Measurements from ENCODE around the gene ZNF628.

ZNF628 gene

GRCh38 chr19:55455576-55456235, 20.7 kb upstream of the ZNF628 start:
- DNase-seq (ENCODE audit: low read depth): no peak
- TF ChIP-seq, protein P1, sequence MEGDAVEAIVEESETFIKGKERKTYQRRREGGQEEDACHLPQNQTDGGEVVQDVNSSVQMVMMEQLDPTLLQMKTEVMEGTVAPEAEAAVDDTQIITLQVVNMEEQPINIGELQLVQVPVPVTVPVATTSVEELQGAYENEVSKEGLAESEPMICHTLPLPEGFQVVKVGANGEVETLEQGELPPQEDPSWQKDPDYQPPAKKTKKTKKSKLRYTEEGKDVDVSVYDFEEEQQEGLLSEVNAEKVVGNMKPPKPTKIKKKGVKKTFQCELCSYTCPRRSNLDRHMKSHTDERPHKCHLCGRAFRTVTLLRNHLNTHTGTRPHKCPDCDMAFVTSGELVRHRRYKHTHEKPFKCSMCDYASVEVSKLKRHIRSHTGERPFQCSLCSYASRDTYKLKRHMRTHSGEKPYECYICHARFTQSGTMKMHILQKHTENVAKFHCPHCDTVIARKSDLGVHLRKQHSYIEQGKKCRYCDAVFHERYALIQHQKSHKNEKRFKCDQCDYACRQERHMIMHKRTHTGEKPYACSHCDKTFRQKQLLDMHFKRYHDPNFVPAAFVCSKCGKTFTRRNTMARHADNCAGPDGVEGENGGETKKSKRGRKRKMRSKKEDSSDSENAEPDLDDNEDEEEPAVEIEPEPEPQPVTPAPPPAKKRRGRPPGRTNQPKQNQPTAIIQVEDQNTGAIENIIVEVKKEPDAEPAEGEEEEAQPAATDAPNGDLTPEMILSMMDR (conservative IDR thresholded peaks at IDR 0.05; ENCODE audit: low read depth, low read length): no peak
- H3K4me3 ChIP-seq (ENCODE audit: low read depth, low read length): no peak overlapping the region

DNA sequence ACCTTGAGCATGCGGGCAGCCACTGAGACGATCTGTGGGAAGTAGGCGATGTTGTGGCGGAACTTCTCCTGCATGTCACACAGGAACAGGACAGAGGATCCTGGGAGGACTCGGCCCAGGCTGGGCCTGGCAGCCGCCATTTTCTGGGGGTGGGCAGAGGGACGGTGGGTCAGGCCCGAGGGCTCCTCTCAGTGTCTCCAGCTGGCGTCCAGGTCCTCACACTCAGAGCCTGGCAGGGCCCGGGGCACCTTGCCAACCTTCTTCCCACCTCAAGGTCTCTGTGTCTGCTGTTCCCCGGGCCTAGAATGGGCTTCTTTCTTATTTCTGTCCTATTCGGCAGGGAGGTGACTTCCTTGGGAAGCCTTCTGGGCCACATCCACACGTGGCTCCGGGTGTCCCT, 20.1 kb upstream of the ZNF628 start:
- TF ChIP-seq, protein P1 (conservative IDR thresholded peaks at IDR 0.05; ENCODE audit: low read depth, low read length): no peak

DNA sequence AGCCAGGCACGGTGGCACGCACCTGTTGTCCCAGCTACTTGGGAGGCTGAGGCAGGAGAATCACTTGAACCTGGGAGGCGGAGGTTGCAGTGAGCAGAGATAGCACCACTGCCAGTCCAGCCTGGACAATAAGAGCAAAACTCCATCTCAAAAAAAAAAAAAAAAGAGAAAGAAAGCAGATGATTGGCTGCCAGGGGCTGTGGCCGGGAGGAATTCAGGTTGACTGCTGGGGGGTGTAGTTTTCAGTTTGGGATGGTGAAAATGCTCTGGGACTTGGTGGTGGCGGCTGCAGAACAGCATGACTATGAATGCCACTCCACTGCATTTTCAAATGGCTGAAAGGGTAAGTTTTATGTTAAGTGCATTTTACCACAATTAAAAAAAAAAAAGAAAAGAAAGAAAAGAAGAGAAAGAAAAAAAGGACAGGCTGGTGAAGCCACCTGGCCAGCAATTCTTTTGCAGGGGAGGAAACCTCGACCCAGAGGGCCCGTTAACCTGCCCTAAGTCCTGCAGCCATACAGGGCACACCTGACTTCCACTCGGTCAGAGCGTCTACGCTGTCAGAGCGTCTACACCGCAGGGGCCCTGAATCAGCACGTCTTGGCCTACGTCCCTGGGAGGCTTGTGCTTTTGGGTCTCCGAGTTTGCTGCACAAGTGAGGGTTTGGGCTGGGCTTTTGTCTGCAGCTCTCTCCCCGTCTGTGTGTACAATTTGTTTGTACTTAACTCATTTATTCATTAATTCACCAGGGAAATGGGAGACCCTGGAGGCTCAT, 18.5 kb upstream of the ZNF628 start:
- H3K4me3 ChIP-seq (ENCODE audit: low read depth, low read length): no peak overlapping the region
- TF ChIP-seq, protein P1 (conservative IDR thresholded peaks at IDR 0.05; ENCODE audit: low read depth, low read length): no peak
- no peak for DNase-seq (ENCODE audit: low read depth)

More for the DNA sequence above, 20.1 kb upstream of the ZNF628 start:
- DNase-seq (ENCODE audit: low read depth): no peak
- no peak overlapping the region for H3K4me3 ChIP-seq (ENCODE audit: low read depth, low read length)

GRCh38 chr19:55459551-55459949, 16.9 kb upstream of the ZNF628 start:
- H3K4me3 ChIP-seq (ENCODE audit: low read depth, low read length): no peak overlapping the region
- no peak for DNase-seq (ENCODE audit: low read depth)
- TF ChIP-seq, protein P1 (conservative IDR thresholded peaks at IDR 0.05; ENCODE audit: low read depth, low read length): no peak

DNA sequence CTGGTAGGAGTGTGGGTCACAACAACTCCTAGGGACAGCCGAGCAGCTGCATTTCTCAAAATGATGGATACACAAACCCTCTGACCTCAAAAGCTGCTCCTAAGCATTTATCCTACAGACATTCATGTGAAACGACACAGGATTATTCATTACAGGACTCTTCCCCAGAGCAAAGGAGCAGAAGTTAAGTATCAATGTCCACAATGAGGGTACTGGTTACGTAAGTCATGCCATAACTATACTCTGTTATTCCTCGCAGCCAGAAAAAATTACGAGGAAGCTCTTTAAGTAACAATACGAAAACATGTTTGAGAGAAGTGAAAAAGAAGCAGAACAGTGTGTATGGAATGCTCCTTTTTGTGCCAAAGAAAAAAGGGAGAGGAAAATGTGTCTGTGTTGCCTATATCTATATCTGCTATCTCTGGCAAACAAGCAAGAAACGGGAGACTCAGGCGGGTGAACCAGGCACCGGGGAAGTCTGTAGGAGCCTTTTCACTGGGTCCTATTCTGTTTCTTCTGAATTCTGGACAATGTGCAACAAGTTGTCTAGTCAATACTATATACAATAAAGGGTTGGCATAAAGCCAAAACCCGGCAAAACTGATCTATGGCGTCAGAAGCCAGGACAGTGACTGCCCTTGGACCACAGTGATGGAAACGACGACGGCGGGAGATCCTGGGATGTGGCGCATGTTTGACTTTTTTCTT, 16.3 kb upstream of the ZNF628 start:
- TF ChIP-seq, protein P1 (conservative IDR thresholded peaks at IDR 0.05; ENCODE audit: low read depth, low read length): no peak
- DNase-seq (ENCODE audit: low read depth): peak; percentile 53
- H3K4me3 ChIP-seq (ENCODE audit: low read depth, low read length): peak overlapping the region; percentile 97

DNA sequence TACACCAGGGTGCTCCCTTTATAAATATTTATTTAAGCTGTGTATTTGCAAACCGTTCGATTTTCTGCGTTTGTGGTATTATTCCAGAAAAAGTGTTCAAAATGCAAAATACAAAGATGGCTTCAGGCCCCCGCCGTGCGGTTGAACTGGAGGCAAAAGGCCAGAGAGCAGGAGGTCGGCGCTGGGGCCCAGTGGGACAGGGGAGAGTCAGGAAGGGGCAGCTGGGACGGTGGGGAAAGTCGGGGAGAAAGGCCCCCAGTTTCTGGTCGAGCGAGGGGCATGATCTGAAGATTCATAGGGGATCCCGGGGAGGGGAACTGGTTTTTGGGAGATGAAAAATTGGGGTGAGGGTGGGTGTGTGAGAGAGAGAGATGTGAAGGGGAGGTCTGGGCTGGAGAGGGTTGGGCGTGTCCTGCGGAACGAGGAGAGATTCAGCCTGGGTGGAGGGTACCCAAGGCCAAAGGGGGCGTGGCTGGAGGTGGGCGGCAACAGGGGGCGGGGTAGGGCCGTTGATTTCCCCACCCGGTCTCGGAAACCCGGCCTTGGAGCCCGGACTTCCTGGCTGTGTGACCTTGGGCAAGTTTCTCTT, 15.7 kb upstream of the ZNF628 start:
- TF ChIP-seq, protein P1 (conservative IDR thresholded peaks at IDR 0.05; ENCODE audit: low read depth, low read length): peak; percentile 1
- DNase-seq (ENCODE audit: low read depth): peak; percentile 86
- peak overlapping the region; percentile 97 for H3K4me3 ChIP-seq (ENCODE audit: low read depth, low read length)
